A673 (cell line): ENCODE results near the gene HMCN2. TPM values are rescaled to one million over a fixed set of nuclear protein-coding genes. Genes with fewer than 3 reads are reported as not detected.

Source experiments
- BruUV-seq: library from RNA; stranded (reverse); fragments of 400-500 nt; replicated peaks from 2 replicates; lab custom pipeline; 2021; lab: Mats Ljungman, UMichigan
- CTCF ChIA-PET: fragments of 300-600 bp; sonication (Branson Sonifier 250); formaldehyde crosslinking; loops from one replicate; lab custom pipeline; 2022; ENCODE audit warnings: antibody characterized with exemption; lab: Charles Lee
- POLR2A ChIA-PET: fragments of 300-600 bp; sonication (Branson Sonifier 250); formaldehyde crosslinking; loops from one replicate; lab custom pipeline; 2022; ENCODE audit warnings: antibody characterized with exemption; ENCODE audit not compliant: low non-redundant PET; lab: Charles Lee
- DNase-seq: peaks from one replicate; pipeline ENCODE4 v3.0.0-alpha.2; 2015; ENCODE audit warnings: low spot score
- H3K27ac ChIP-seq: fragments of 200-600 bp; sonication (generic); 2 replicates; pipeline ENCODE4 v1.5.1; 2016; ENCODE audit warnings: mixed run types, low read depth, mild to moderate bottlenecking, mixed read lengths, antibody characterized with exemption, low read length; ENCODE audit not compliant: poor library complexity, severe bottlenecking
- H3K27me3 ChIP-seq: fragments of 200-600 bp; sonication (generic); replicated peaks from 2 replicates; pipeline ENCODE4 v1.6.1; 2017; ENCODE audit warnings: mixed run types, low read depth, mild to moderate bottlenecking, mixed read lengths, antibody characterized with exemption, low read length; ENCODE audit not compliant: insufficient read depth, poor library complexity
- H3K36me3 ChIP-seq: fragments of 200-600 bp; sonication (generic); 2 replicates; pipeline ENCODE4 v1.6.1; 2016; ENCODE audit warnings: mixed run types, mild to moderate bottlenecking, mixed read lengths, antibody characterized with exemption, low read length; ENCODE audit not compliant: insufficient read depth, poor library complexity, severe bottlenecking
- H3K4me1 ChIP-seq: fragments of 200-600 bp; sonication (generic); 2 replicates; pipeline ENCODE4 v1.6.1; 2017; ENCODE audit warnings: mixed run types, mild to moderate bottlenecking, mixed read lengths, antibody characterized with exemption, low read length; ENCODE audit not compliant: insufficient read depth, poor library complexity, severe bottlenecking
- H3K4me3 ChIP-seq: fragments of 200-600 bp; sonication (generic); 2 replicates; pipeline ENCODE4 v1.5.1; 2016; ENCODE audit warnings: low read depth, mixed run types, mild to moderate bottlenecking, mixed read lengths, low read length; ENCODE audit not compliant: poor library complexity, severe bottlenecking
- H3K9me3 ChIP-seq: fragments of 200-600 bp; sonication (generic); 2 replicates; pipeline ENCODE4 v1.6.1; 2016; ENCODE audit warnings: mixed run types, low read depth, mild to moderate bottlenecking, mixed read lengths, antibody characterized with exemption, low read length; ENCODE audit not compliant: poor library complexity, severe bottlenecking
- EZH2 ChIP-seq: fragments of 200-600 bp; sonication (generic); IDR thresholded peaks from 2 replicates; pipeline ENCODE4 v1.6.1; 2017; ENCODE audit warnings: borderline replicate concordance, low read depth, mild to moderate bottlenecking, mixed read lengths, antibody characterized with exemption, low read length; ENCODE audit not compliant: poor library complexity, severe bottlenecking
- intact Hi-C: fragments of 100-400 bp; cut with micrococcal nuclease; formaldehyde crosslinking; loops from one replicate; pipeline ENCODE4 v1.10.0; 2022; ENCODE audit not compliant: unreplicated experiment
- total RNA-seq: library from RNA; stranded (reverse); gene quantifications from 2 replicates; pipeline ENCODE4 v1.2.3, GENCODE V29; 2021
- TF ChIP-seq, protein P1 (sequence below): fragments of 300-800, 200-600 bp; sonication (generic); conservative IDR thresholded peaks from 2 replicates; pipeline ENCODE4 v1.5.1; 2017; ENCODE audit warnings: low read depth, mild to moderate bottlenecking, antibody characterized with exemption, low read length, moderate library complexity, mixed read lengths

Gene HMCN2
- total RNA-seq, 1 experiment from 2014 or later, result 0.28 TPM

DNA sequence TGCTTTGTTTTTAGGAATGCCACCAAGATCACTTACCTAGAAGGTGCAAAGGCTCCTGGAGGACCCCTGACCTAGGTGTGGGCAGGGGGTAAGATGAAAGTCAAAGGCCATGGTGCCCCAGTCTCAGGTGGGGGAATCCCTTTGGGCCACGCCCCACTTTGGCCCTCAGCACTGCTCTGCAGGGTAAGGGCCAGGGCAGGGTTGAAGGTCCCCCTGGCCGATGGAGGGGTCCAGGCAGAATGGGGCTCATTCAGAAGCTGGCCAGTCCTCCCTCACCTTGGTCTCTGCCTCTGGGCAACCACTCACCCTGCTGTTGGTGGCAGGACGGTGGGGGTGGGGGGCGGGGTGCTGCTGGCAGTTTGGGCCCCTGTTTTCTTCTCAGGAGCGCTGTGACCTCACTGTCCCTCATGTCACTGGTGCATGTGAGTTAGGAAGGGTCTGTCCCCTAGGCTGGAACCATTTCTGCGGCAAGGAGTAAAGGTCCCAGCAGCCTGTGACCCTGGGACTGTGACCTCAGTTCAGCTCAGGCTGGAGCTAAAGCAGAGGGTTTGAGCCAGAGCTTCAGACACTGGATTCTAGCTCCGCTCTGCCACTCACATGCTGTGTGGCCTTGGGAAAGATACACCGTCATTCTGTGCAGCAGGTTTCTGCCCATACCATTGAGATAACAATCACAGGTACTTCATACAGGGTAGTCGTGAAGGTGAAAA is 177.3 kb downstream of the HMCN2 start:
- ChIA-PET POLR2A (no interaction called here), CTCF (no interaction called here)
- DNase-seq, result no peak
- no peaks in the 10 kb centered on the region for H3K27me3 ChIP-seq
- no TSS peak for BruUV-seq
- TF ChIP-seq, protein P1, sequence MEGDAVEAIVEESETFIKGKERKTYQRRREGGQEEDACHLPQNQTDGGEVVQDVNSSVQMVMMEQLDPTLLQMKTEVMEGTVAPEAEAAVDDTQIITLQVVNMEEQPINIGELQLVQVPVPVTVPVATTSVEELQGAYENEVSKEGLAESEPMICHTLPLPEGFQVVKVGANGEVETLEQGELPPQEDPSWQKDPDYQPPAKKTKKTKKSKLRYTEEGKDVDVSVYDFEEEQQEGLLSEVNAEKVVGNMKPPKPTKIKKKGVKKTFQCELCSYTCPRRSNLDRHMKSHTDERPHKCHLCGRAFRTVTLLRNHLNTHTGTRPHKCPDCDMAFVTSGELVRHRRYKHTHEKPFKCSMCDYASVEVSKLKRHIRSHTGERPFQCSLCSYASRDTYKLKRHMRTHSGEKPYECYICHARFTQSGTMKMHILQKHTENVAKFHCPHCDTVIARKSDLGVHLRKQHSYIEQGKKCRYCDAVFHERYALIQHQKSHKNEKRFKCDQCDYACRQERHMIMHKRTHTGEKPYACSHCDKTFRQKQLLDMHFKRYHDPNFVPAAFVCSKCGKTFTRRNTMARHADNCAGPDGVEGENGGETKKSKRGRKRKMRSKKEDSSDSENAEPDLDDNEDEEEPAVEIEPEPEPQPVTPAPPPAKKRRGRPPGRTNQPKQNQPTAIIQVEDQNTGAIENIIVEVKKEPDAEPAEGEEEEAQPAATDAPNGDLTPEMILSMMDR, result no peak
- TF ChIP-seq EZH2, result no peak
- intact Hi-C loops, result no loop called here
- H3K4me3 ChIP-seq, result no peak overlapping the region
- H3K36me3 ChIP-seq, result no peaks in the 10 kb centered on the region
- H3K27ac ChIP-seq, result no peak overlapping the region
- H3K9me3 ChIP-seq, result peaks cover 8% of the 10 kb centered on the region
- peaks cover 35% of the 10 kb centered on the region for H3K4me1 ChIP-seq

DNA sequence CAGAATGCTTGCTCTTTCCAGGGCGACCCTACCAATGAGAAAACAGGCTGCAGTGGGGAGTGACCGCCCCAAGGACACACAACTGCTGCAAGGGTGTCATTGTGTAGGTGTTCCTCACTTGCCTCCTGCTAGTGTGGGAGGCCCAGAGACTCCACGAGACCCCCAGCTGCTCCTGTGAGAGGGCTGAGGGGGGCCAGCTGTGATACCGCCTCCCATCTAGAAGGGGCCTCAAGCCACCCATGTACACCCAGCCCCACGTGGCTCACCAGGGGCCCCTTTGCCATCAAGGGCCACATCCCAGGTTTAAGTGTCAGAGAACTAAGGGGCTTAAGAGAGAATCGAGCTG is 177.9 kb downstream of the HMCN2 start:
- TF ChIP-seq, protein P1, result no peak
- TF ChIP-seq EZH2, result no peak
- POLR2A ChIA-PET, result interaction anchor here (0.6 kb wide), 1 partner anchor 50 kb away, joined by 5 read pairs; no protein-coding TSS in a partner anchor
- peaks cover 8% of the 10 kb centered on the region for H3K9me3 ChIP-seq
- no peaks in the 10 kb centered on the region for H3K36me3 ChIP-seq
- H3K27ac ChIP-seq, result no peak overlapping the region
- no peak overlapping the region for H3K4me3 ChIP-seq
- BruUV-seq, result no TSS peak
- H3K27me3 ChIP-seq, result no peaks in the 10 kb centered on the region
- CTCF ChIA-PET, result no interaction called here
- H3K4me1 ChIP-seq, result peaks cover 40% of the 10 kb centered on the region
- DNase-seq, result no peak
- intact Hi-C loops, result no loop called here

DNA sequence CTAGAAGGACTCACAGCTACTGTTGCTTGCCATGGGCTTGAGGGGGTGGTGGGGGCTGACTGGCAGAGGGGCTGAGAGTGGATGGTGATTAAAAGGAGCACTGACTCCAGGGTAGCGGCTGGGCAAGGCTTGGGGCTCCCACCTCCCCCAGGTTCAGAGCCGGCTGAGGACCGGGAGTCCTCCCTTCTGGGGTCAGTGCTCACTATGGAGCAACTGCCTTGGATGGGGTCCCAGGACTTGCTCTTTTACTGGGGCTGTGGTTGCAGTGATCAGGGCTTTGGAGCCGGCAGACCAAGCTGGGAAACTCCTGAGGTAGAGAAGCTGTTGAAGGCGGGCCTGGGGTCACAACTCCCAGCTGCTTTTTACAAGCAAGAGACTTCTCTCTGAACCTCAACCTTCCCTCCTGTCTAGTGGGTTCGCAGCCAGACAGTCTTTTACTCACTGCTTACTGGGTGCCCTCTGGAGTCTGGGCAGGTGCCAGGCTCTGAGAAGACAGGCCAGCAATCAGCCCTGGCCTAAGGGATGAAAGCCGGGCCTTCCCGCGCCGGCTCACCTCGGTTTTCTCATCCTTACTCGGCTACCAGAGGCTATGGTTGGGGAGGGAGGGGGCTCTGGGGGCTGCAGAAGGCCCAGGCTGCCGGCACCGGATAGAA is 178.4 kb downstream of the HMCN2 start:
- peak overlapping the region; percentile 46 for H3K4me3 ChIP-seq
- BruUV-seq, result no TSS peak
- intact Hi-C loops, result no loop called here
- TF ChIP-seq, protein P1, result no peak
- no peak for TF ChIP-seq EZH2
- no peaks in the 10 kb centered on the region for H3K27me3 ChIP-seq
- H3K4me1 ChIP-seq, result peaks cover 41% of the 10 kb centered on the region
- POLR2A ChIA-PET, result interaction anchor here (0.6 kb wide), 1 partner anchor 51 kb away, joined by 5 read pairs; no protein-coding TSS in a partner anchor
- peaks cover 8% of the 10 kb centered on the region for H3K9me3 ChIP-seq
- no peaks in the 10 kb centered on the region for H3K36me3 ChIP-seq
- no peak for DNase-seq
- CTCF ChIA-PET, result no interaction called here
- no peak overlapping the region for H3K27ac ChIP-seq
